Stimulated activated CD4-positive, alpha-beta T cell treated with anti-CD3 and anti-CD28 coated beads, Interleukin-2, amount 100 ng/mL, for 48 hours (primary cell): Measurements from ENCODE around the gene PRKCH.

Experiments
- DNase-seq, 2 donors: peaks; one replicate each; pipeline ENCODE4 v3.0.0-alpha.2; 2020

Gene PRKCH

GRCh38 chr14:61321385-61322010 is at the start of gene PRKCH:
Gene PRKCH (plus strand): TSS chr14:61321579. CDS start chr14:61322102, 523 bp downstream.
- peak; percentile 61 to 66 for DNase-seq

DNA sequence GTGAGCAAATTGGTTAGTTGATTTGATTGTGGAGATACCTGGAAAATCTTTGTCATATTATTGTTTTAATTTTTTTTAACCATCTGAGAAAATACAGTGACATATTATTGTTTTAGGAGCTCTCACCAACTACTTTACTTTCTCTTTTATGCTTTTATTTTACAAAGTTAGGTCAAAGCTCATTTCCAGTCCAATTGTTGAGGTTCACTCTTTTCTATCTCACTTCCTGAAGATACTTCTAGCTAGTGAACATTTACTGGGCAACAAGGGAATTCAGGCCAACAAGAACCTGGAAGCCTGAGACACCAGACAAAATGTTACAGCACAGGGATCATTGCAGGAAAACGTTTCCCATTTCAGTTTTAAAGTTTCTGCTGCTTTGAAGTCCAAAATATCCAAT is 44.1 kb upstream of the PRKCH start:
- DNase-seq = no peak

DNA sequence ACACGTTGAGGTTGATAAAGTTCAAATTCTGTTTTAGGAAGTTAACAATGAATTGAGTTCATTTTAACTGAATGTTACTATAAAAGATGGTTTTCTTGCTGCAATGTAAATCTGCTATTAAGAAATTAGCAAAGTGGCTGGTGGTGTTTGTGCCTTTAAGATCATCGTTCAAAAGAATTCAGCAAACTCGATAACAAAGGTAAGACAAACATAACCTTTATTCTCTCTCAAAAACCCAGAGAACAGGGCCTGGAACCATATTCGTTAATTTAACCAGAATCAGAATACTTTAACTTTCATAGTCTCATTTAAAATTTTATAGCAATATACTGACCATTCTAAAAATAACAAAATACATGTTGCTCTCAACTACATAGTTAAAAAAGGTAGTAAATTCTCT is 43.6 kb upstream of the PRKCH start:
- DNase-seq = no peak

DNA sequence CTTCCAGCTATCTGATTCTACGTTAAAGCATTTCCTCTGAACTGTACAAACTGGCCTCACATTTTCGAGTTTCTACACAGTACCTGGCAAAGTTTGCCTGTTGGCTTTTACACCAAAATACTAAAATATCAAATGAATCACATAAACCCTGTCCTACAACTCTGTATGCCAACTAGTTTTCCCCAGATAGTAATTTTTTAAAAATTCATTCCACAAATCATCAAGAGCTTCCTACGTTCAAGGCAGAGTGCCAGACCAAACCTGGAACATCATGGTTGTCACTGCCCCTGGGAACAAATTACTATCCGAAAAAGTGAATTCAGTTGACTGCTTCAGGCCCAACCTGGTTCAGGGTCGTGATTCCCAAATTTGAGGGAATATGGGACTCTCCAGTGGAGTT is 42.3 kb upstream of the PRKCH start:
- no peak for DNase-seq

DNA sequence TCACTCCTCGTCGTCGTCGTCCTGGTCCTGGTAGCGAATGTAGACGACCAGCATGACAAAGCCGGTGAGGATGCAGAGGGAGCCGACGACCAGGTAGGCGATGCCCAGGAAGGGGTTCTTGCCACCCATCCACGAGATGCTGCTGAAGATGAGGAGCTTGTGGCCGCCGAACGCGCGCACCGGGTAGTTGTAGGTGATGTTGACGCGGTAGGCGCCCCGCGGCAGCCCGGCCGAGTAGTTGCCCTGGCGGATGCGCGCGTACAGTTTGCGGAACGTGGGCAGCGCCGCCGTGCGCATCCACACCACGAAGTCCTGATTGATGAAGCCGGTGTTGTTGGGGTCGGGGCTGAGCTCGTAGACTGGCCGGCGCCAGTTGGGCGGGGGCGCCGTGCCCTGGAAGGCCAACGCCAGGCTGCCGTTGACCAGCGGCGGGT is 41.3 kb upstream of the PRKCH start:
- peak; percentile 32 for DNase-seq

GRCh38 chr14:61280526-61281185 is 40.7 kb upstream of the PRKCH start:
- DNase-seq = peak; percentile 74

DNA sequence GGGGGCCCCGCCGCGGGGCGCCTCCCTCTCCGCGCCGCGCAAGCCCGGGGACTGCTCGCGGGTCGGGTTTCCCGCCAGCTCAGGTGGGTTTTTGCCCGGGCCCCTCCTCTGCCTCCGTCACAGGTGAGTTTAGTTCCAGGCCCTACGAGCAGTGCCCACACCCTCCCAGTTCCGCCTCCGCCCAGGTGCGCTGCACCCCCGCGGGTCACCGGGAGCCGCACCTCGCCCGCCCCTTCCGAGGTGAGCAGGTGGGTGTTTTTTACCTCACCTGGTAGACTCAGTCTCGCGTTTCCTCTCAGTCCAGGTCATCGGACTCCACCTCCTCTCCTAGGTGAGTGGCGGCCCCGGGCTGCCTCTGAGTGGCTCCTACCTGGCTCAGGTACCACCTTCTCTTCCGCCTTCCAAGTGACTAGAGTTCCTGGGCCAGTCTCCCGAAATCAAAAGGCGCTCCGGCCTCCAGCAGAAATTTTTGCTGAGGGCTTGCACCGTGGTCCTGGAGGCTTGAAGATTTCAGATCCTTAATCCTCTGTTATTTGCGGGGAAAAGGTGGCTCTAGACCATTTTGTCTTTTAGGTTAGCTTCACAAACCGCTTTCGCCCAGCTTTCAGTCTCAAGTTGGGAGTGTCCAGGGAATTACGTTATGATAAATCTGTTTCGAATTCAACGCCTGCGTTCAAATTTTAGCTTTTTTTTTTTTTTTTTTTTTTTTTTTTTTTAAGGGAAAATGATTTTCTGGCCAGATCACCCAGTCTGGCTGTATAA is 40.0 kb upstream of the PRKCH start, which contains the start of gene TMEM30B:
TSS of gene TMEM30B (minus strand) at position 153 of the 762 bp plus-strand sequence. CDS start 191 bp downstream, outside the sequence.
- DNase-seq = no peak

DNA sequence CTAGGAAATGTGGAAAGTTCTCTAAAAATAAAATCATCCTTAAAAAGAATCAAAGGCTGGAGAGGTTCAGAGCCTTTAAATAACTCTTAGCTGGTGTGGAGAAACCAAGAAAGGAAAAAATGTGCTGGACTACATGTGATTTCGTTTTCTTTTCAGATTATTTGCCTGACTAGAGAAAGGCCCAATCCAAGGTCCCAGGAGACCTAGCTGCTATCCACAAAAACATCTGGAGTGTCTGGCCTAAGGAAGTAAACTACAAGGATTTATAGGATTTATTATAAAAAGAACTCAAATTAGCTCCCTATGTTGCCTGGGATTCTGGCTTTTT is 39.5 kb upstream of the PRKCH start:
- DNase-seq = no peak

- no peak for DNase-seq
Measured at GRCh38 chr14:61282746-61283145, 38.6 kb upstream of the PRKCH start.

- no peak for DNase-seq
Measured at GRCh38 chr14:61284001-61284400, 37.4 kb upstream of the PRKCH start.

DNA sequence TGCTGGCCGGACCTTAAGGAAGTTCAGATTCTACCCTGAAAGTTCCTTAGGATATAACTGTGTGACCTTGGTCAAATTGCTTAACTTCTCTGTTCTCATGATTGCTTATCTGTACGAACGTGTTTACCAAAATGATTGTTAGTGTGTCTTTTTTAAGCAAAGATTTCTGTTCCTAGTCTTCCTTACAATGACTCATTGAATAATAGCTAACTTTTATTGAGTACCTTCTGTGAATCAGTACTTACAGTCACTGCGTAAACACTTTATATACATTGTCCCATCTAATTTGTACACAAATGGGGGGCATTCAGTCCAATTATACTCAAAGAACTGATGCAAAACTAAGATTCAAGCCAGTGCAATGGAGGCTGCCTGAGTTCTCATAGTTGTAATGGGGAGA is 36.0 kb upstream of the PRKCH start:
- no peak for DNase-seq

- no peak for DNase-seq
Measured at GRCh38 chr14:61287196-61287595, 34.2 kb upstream of the PRKCH start.

DNA sequence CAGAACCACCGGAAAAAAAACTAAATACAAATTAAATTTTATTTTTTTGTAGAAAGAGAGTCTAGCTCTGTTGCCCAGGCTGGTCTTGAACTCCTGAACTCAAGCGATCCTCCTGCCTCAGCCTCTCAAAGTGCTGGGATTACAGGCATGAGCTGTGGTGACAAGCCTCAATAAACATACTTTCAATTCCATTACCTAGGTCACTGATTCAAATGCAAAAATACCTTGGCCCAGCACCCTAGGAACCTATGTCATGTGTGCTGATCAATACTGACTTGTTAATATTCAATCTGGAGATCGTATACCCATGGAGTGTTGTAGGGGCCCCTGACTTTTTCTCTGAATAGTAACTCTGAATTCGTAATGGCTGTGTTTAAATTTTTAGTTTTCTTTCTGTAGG is 33.2 kb upstream of the PRKCH start:
- no peak for DNase-seq

DNA sequence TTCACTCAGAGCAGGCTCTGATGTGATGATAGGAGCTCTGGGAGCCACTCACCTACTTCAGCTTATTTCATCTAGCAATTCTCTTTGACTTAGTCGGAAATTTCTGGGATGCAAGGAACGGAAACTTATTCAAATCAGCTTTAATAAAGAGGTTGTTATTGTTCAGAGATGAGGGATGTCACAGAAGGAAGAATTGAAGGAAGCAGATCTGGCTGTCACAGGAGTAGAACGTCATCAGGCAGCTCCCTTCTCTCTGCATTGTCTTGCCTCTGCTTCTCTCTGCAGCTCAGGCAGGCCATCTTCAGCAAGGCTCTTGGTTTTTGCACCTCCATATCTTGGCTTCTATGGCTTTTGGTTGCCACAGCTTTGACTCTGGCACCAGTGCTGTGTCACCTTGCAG is 32.7 kb upstream of the PRKCH start:
- DNase-seq = no peak

GRCh38 chr14:61290701-61291100 is 30.7 kb upstream of the PRKCH start:
- no peak for DNase-seq

DNA sequence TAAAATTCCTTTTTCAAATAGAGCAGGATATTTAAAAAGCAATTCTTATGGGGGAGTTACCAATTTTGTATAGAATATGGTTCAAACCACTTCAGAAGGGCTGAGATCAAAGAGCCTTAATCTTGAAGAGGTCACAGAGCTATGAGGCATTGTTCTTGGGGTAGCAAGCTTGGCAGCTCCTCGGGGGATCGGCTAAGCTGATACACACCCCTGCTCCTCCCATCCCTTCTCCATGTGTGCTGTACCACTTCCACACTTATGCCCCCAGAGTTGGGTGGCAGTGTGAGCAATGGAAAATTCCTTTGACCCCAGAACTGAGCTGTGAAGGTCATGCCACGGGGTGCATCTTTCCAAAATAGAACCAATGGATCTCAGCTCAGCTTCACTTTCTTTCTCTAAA is 25.2 kb upstream of the PRKCH start:
- DNase-seq = no peak

- no peak for DNase-seq
Measured at GRCh38 chr14:61296719-61297502, 24.5 kb upstream of the PRKCH start.

GRCh38 chr14:61297581-61297980 is 23.8 kb upstream of the PRKCH start:
- DNase-seq = no peak

GRCh38 chr14:61298824-61299223 is 22.6 kb upstream of the PRKCH start:
- no peak for DNase-seq

DNA sequence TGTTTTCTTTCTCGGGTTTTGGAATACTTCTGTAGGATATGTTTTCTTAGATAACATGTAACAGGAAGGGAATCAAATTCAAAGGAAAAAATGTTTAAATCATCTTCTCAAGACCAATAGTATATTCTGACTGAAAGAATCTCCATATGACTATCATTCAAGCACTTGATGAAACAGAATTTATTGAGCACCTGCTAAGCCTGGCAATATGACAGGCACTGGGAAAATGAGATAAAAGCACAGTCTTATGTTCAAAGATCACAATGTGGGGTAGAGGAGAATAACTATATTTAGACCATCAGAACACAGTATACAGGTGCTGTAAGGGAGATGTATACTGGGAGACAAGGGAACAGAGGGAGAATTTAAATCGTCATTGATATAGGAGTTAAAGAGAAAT is 21.2 kb upstream of the PRKCH start:
- no peak for DNase-seq

DNA sequence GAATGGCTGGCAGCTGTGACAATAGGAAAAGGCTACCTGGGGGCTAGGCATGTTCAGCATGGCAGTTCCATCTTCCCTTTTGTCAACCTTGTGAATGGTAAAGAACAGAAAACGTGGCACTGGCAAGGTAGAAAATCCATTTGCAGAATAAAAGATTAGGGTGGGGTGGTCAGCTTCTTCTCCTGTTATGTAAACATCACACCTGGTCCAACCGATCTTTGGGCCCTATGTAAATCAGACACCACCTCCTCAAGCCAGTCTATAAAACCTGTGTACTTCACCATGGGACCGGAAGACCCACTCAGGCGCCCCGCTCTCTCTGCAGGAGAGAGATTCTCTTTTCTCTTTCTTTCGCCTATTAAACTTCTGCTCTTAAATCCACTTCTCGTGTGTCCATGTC is 20.6 kb upstream of the PRKCH start:
- DNase-seq = no peak

- DNase-seq = no peak
Measured at GRCh38 chr14:61304688-61305087, 16.7 kb upstream of the PRKCH start.

GRCh38 chr14:61308198-61308597 is 13.2 kb upstream of the PRKCH start:
- no peak for DNase-seq
